GM18861 (cell line): ENCODE results near the gene C6orf15.

Experiments used
- ATAC-seq: cut with Tn5 transposase; IDR thresholded peaks from one replicate; pipeline ENCODE4 v1.9.1; 2021; ENCODE audit not compliant: unreplicated experiment

The C6orf15 gene

DNA sequence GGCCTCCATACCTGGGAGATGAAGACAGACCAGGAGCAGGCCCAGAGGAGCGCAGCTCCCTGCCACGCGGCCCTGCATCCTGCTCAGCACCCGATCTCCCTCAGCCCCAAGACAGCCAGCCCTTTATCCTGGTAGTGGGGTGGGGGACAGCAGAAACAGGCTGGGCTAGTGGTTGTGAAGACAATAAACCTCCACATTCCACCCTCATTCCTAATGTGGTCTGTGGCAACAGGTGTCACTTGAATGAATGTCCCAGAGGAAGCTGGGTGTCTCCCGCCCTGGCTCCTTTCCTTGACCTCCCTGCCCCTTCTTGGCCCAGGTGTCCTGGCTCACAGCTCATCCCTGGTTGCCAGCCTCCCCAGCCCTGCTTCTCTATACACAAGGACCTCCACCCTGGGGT, at the start of gene C6orf15:
C6orf15 (minus strand) TSS at position 98 of the 400 bp plus-strand sequence; CDS start at position 78, 20 bp downstream.
- no peak for ATAC-seq

GRCh38 chr6:31161216-31162126, 49.1 kb upstream of the C6orf15 start:
- no peak for ATAC-seq

DNA sequence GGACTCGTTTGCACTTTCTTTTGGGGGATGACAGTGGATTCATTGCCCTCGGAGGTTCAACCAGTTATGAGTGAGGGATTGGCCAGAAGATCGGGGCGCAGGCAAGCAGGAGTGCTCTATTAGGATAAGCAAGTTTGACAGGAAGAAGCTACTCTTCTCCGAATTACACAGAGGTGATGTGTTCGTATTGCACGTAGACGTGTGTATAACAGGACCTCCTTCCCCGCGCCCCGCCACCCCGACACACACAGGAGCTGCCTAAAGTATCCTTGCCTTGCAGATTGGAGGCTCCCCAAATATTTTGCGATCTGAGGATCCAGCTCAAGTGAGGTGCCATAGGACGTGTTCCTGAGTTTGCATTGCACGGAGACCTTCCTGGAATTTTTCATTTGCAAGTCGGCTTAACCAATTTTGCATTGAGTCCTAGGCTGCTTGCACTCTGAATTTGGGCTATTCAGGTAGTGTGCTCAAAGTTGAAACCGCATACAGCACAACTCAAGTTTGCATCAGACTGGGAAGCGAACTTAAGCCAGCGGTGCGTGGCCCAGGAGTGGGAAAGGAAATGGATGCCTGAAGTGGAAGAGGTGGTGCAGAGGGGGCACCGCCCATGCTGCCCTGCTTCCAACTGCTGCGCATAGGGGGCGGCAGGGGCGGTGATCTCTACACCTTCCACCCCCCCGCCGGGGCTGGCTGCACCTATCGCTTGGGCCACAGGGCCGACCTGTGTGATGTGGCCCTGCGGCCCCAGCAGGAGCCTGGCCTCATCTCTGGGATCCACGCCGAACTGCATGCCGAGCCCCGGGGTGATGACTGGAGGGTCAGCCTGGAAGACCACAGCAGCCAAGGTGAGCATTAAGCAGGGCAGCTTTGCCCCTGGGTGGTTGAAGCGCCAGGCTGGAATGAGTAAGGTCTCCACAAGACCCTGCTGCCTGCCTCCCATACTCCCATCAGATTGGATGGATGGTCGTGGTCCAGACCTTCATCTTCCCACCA, 46.8 kb upstream of the C6orf15 start:
- no peak for ATAC-seq

DNA sequence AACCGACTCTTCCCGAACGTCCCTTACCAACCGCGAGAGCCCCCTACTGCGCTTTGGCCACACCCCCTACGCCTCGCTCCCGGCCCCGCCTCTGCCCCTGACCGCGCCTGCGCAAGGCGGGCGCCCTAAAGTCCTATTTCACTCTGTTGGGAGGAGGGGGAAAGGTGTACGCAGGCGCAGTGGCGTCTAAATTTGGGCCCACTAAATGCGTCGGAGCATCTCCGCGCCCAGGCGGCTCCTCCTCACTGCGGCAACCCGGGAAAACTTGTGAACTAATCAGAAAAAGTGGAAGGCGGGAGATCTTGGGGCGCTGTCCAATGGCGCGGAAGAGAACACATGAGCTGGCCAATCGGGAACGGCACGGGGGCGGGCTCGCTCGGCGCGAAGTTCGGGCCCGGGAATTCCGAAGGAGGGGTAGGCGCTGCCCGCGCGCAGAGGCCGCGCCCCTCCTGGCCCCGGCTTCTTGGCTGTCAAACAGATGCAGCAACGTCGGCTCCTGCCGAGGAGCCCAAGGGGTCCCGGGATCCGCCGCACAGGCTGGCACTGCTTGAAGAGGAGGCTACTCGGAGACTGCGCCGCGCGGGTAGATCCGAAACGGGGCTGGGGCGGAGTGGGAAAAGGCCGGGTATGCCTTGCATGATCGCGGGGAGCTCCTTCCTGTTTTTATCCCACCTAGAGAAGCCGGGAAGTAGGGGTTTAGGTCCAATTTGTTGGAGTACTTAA, 45.9 kb upstream of the C6orf15 start, which contains the start of gene TCF19:
TCF19 (plus strand) TSS at position 450 of the 723 bp plus-strand sequence. CDS start 881 bp downstream, outside the sequence.
- peak; percentile 84 for ATAC-seq

GRCh38 chr6:31157513-31158139, 45.3 kb upstream of the C6orf15 start, which contains the start of gene CCHCR1:
Gene CCHCR1, minus strand, starts transcription at chr6:31157802. Its CDS starts 202 bp downstream, at chr6:31157600.
- no peak for ATAC-seq

DNA sequence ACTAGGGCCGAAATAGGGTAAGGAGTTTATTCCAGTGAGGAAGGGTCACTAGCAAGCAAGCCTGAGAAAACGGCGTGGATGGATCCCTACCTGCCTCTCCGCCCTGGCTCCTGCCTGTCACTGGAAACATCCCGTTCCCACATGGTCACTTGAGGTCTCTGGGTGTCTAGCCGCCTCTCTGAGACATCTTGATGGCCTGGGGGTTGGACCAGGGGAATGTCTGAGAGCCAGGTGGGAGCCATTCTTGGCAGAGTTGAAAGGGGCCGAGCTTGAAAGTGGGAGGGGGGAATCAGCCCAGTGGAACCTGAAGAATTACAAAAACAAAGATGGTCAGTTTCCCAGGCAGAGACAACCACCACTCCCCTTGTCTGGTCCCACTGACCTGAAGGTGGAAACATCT, 44.3 kb upstream of the C6orf15 start:
- ATAC-seq: no peak

- no peak for ATAC-seq
Measured at GRCh38 chr6:31154436-31154835, 42.1 kb upstream of the C6orf15 start.

DNA sequence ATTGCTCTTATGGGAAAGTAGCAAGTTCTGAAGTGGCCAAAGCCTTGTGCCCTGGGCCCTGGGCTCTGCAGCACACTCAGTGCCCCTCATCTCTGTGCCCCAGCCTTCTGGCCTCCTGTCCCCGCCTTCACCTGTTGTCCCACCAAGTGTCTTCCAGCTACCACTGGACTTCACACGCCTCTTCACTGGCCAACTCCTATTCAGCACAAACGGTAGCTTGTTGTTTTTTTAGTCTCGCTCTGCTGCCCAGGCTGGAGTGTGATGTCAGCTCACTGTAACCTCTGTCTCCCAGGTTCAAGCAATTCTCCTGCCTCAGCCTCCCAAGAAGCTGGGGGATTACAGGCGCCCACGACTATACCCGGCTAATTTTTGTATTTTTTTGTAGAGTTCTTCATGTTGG, 40.4 kb upstream of the C6orf15 start:
- ATAC-seq: no peak

- ATAC-seq: no peak
Measured at GRCh38 chr6:31149827-31150447, 37.6 kb upstream of the C6orf15 start.

DNA sequence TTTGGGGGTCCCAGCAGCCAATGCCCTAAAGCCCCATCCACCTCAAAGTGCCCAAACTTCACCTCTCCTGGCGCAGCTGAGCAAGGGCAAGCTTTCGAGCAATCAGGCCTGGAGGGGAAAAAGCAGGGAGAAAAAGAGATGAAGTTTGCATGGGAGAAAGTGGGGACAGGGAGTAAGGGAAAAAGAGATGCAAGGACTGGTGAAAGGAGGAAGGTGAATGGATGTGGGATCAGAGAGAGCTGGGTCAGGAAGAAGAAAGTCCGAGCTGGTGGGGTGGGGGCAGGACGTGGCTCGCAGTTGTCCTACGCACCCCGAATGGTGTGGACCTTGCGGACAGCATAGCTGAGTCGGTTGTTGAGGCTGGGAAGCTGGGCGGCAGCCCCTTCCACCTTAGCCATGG, 33.0 kb upstream of the C6orf15 start:
- no peak for ATAC-seq

DNA sequence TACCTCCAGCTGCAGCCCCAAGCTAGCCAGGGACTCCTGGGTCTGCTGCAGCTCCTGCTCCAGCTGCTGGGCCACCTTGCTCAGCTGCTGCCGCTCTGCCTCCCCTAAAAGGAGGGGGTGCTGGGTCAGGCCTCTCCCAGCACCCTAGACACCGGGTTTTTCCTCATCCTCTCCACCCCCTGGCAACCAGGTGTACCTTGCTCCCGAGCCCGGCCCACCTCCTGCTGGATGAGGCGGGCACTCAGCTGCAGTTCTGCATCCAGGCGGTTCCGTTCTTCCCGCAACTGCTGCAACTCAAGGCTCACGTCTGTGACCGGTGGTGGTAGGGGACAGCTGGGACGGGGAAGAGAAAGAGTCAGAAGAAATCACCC, 32.6 kb upstream of the C6orf15 start:
- no peak for ATAC-seq

GRCh38 chr6:31144296-31144969, 32.1 kb upstream of the C6orf15 start:
- ATAC-seq: no peak

DNA sequence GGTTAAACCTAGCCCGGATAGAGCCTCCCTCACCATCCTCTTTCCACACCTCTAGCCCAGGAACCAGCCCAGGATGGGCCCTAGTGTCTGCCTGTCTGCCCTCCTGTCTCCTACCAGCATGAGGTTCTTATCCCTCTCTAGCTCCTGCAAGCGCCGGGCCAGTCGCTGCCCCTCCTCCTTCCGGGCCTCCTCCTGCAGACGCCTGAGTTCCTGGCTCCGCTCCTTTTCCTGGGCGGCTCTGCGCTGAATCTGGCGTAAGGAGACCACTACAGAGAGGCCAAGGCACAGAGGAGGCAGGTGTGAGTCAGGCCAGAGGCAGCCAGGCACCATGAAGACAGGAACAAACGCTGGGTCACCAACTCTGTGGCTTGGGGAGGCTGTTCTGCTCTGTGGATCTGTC, 30.8 kb upstream of the C6orf15 start:
- ATAC-seq: no peak

DNA sequence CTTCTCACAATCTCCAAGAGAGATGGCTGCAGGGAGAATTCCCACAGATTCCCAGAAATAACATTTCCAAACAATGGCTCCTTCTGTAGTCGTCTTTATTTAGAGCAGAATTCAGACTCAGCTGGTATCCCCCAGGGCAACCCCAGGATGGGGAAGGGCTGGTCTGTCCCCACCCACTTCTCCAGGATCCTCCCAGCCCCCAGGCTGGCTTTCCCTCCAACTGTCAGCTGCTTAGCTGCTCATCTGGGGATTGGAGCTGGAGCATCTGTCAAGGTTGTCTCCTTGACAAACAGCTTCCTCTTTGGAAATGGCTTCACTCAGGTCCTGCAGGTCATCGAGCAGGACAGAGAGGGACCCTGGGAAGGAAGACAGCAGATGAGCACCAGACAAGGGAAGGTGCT, 30.0 kb upstream of the C6orf15 start:
- ATAC-seq: no peak

- no peak for ATAC-seq
Measured at GRCh38 chr6:31140643-31141042, 28.3 kb upstream of the C6orf15 start.

GRCh38 chr6:31139599-31139998, 27.2 kb upstream of the C6orf15 start:
- ATAC-seq: no peak

DNA sequence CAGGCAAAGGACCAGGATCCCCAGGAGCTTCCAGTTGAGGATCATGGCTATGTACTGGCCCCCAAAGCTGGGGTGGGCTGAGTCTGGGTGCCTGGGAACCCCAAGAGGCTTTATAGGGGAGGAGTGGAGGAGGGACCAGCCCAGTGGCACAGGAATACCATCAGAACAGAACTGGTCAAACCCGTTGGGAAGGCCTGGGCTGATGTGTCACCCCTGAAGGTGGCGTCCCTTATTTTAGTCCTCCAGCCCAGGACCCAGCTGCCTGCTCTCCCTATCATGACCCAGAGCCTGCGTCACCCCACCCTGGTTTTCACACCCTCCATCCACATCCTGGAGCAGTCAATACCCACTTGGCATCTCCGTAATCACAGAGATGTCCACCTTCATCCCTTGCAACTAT, 26.6 kb upstream of the C6orf15 start, which contains the start of gene PSORS1C2:
PSORS1C2 (minus strand) TSS at position 85 of the 400 bp plus-strand sequence; CDS start at position 45, 40 bp downstream.
- no peak for ATAC-seq

DNA sequence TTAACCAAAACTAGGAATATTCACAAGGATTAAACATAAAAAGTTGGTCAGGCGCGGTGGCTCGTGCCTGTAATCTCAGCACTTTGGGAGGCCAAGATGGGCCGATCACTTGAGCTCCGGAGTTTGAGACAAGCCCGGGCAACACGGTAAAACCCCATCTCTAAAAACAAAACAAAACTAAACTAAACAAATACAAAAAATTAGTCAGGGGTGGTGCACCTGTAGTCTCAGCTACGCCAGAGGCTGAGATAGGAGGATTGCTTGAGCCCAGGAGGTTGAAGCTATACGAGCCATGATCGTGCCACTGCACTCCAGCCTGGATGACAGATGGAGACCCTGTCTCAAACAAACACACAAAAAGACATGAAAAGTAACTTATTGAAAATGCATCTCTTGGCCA, 23.3 kb upstream of the C6orf15 start:
- ATAC-seq: no peak

DNA sequence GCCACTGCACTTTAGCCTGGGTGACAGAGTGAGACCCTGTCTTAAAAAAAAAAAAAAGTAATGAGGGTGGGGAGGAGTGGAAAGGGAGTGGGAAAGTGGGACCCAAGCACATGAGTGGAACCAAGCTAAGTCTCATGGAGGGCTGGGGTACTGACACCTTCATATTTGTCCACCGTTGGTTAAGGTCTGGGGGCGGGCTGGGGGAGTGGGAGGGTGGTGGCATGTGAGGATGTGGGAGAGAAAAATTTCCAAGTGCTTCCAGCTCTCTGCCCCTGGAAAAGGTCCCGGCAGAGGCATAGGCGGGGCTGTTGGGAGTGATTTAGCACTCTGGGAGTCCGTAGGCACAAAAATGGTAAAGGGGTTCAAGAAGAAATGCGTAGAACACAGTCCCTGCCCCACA, 20.4 kb upstream of the C6orf15 start:
- no peak for ATAC-seq
